GM23248 (cell line): ENCODE results near the gene DGKA. TPM values are rescaled to one million over a fixed set of nuclear protein-coding genes. Genes with fewer than 3 reads are reported as not detected.
A peak's percentile ranks its signal among the peaks of the same experiment; 100 is the strongest.

Experiments used
- DNase-seq: peaks from one replicate; pipeline ENCODE4 v3.0.0-alpha.2; 2015
- H2AFZ ChIP-seq: fragments of 200-600 bp; sonication (generic); 2 replicates; pipeline ENCODE4 v1.6.1; 2016; ENCODE audit warnings: antibody characterized with exemption
- H3F3A ChIP-seq: fragments of 200-600 bp; sonication (generic); 2 replicates; pipeline ENCODE4 v1.6.1; 2016; ENCODE audit warnings: mild to moderate bottlenecking, antibody characterized with exemption, mixed run types; ENCODE audit not compliant: insufficient read depth
- H3K27ac ChIP-seq: fragments of 200-600 bp; sonication (generic); 2 replicates; pipeline ENCODE4 v1.5.1; 2016; ENCODE audit warnings: mild to moderate bottlenecking
- H3K27me3 ChIP-seq: fragments of 200-600 bp; sonication (generic); replicated peaks from 2 replicates; pipeline ENCODE4 v1.6.1; 2016; ENCODE audit warnings: mild to moderate bottlenecking; ENCODE audit not compliant: insufficient read depth
- H3K36me3 ChIP-seq: fragments of 200-600 bp; sonication (generic); 2 replicates; pipeline ENCODE4 v1.6.1; 2016; ENCODE audit warnings: low read depth, mild to moderate bottlenecking
- H3K4me1 ChIP-seq: fragments of 200-600 bp; sonication (generic); 2 replicates; pipeline ENCODE4 v1.6.1; 2016; ENCODE audit warnings: mild to moderate bottlenecking; ENCODE audit not compliant: insufficient read depth
- H3K4me2 ChIP-seq: fragments of 200-600 bp; sonication (generic); one replicate; pipeline ENCODE4 v1.6.1; 2016; ENCODE audit warnings: mild to moderate bottlenecking; ENCODE audit not compliant: unreplicated experiment
- H3K4me3 ChIP-seq: fragments of 200-600 bp; sonication (generic); 2 replicates; pipeline ENCODE4 v1.5.1; 2016; ENCODE audit warnings: mild to moderate bottlenecking
- H3K79me2 ChIP-seq: fragments of 200-600 bp; sonication (generic); 2 replicates; pipeline ENCODE4 v1.6.1; 2016; ENCODE audit warnings: mild to moderate bottlenecking; ENCODE audit not compliant: insufficient read depth
- H3K9ac ChIP-seq: fragments of 200-600 bp; sonication (generic); 2 replicates; pipeline ENCODE4 v1.6.1; 2016; ENCODE audit warnings: mild to moderate bottlenecking
- H3K9me2 ChIP-seq: fragments of 200-600 bp; sonication (generic); 2 replicates; pipeline ENCODE4 v1.6.1; 2016; ENCODE audit warnings: mixed run types, mild to moderate bottlenecking, moderate library complexity; ENCODE audit not compliant: insufficient read depth
- H3K9me3 ChIP-seq: fragments of 200-600 bp; sonication (generic); one replicate; pipeline ENCODE4 v1.6.1; 2017; ENCODE audit warnings: low read depth
- H4K20me1 ChIP-seq: fragments of 200-600 bp; sonication (generic); 2 replicates; pipeline ENCODE4 v1.6.0; 2016; ENCODE audit not compliant: insufficient read depth
- EZH2 ChIP-seq: fragments of 200-600 bp; sonication (generic); IDR thresholded peaks from 2 replicates; pipeline ENCODE4 v1.6.1; 2018; ENCODE audit warnings: antibody characterized with exemption, mild to moderate bottlenecking; ENCODE audit not compliant: insufficient read depth, poor library complexity, severe bottlenecking
- EZH2phosphoT487 ChIP-seq: fragments of 200-600 bp; sonication (generic); IDR thresholded peaks from 2 replicates; pipeline ENCODE4 v1.6.1; 2018; ENCODE audit warnings: antibody characterized with exemption, moderate library complexity, mild to moderate bottlenecking, low read depth; ENCODE audit not compliant: insufficient read depth
- WGBS, 2 experiments: methylation state at CpG; one replicate each; pipeline ENCODE4 v1.1.6; 2015 to 2017; ENCODE audit warnings: low lambda C conversion rate in 2 of 2, low coverage in 1 of 2; ENCODE audit errors: missing lambda C conversion rate in 2 of 2; 5-methylcytosine and 5-hydroxymethylcytosine counted together
- in situ Hi-C: fragments of 300-500 bp; cut with MboI; formaldehyde crosslinking; loops from 2 replicates; pipeline ENCODE4 v1.15.0; 2020
- polyA plus RNA-seq: library from polyadenylated mRNA; unstranded; fragments of >200 nt; fragmentation: Nextera tagmentation; extraction: Ambion mirVana; gene quantifications from 2 replicates; pipeline ENCODE4 v1.2.1, GENCODE V29; 2016
- total RNA-seq: library from RNA; depleted of rRNA; stranded (reverse); fragments of >200 nt; shearing (Covaris generic); gene quantifications from 2 replicates; pipeline ENCODE4 v1.2.3, GENCODE V29; 2014

The DGKA gene
- total and polyA plus RNA-seq, 2 experiments from 2014 or later: 67.7 to 116 TPM

DNA sequence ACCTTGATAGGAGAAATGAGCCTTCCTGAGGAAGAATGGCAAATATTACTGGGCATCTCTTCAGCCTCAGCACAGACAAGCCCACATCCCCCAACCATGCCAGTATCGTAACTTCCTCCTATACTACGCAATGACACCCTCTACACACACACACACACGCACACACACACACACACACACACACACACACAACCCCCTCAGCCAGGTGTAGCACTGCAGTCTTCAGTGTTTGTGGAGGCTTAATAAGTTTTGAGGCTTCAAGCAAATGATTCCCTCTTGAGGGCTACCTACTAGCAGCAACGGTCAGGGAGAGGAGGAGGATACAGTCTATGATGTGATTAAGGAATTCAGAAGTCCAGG lies 1.6 kb downstream of the DGKA start:
- 0 to 4% methylated on average over 4 of the region's 4 CpGs for WGBS, 2 experiments
- H3K4me3 ChIP-seq: peak overlapping the region; percentile 78
- H3K27me3 ChIP-seq: no peaks in the 10 kb centered on the region
- no peaks in the 10 kb centered on the region for H3K9me3 ChIP-seq
- in situ Hi-C loops: loop anchor here (10.0 kb wide), 1 partner anchor 108 kb away; the partner anchor contains the start of gene DNAJC14
- TF ChIP-seq EZH2phosphoT487 (no peak), EZH2 (no peak)
- DNase-seq: peak; percentile 46
- peak overlapping the region; percentile 95 for H2AFZ ChIP-seq
- H3K4me2 ChIP-seq: peak overlapping the region; percentile 94
- H3K79me2 ChIP-seq: peaks cover 51% of the 10 kb centered on the region
- H3K4me1 ChIP-seq: peaks cover 44% of the 10 kb centered on the region
- H3K9ac ChIP-seq: peak overlapping the region; percentile 87
- H3K36me3 ChIP-seq: no peaks in the 10 kb centered on the region
- H3K9me2 ChIP-seq: no peaks in the 10 kb centered on the region
- H4K20me1 ChIP-seq: no peaks in the 10 kb centered on the region
- peaks cover 42% of the 10 kb centered on the region for H3F3A ChIP-seq
- H3K27ac ChIP-seq: peak overlapping the region; percentile 87

DNA sequence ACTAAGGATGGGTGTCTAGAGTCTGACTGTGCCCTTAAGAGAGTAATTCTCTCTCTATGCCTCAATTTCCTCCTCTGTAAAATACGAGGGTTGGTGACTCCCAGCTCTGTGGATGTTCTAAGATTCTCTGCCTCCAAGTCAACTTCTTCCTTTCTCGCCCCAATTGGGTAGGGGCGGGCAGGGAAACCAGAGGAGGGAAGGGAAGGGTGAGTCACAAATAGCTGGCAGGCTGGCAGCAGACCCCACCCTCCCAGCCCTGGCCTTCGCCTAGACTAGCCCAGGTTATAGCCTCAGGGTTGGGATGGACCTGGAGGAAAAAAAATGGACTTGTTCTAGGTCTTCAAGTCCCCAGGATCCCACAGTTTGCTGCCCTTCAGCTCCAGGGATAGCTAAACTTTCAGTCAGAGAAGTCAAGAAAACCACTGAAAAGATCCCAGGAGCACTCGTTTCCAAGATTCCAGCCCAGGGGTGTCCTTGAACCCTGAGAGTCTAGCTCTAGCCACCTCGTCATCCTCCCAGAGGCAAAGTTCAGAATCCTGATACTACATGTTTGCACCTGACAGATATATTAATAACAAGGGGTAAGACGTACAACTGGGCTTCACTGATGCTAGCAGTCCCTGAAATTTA lies 2.3 kb downstream of the DGKA start:
- Histone ChIP-seq H3K36me3 (no peaks in the 10 kb centered on the region), H3K4me3 (peak overlapping the region; percentile 78), H3F3A (peaks cover 38% of the 10 kb centered on the region), H2AFZ (peak overlapping the region; percentile 95), H3K9me2 (no peaks in the 10 kb centered on the region), H3K9ac (peak overlapping the region; percentile 87), H3K27me3 (no peaks in the 10 kb centered on the region), H3K4me2 (peak overlapping the region; percentile 94), H3K9me3 (no peaks in the 10 kb centered on the region), H3K27ac (peak overlapping the region; percentile 87), H3K4me1 (peaks cover 52% of the 10 kb centered on the region), H4K20me1 (no peaks in the 10 kb centered on the region), H3K79me2 (peaks cover 44% of the 10 kb centered on the region)
- peak; percentile 57 for DNase-seq
- TF ChIP-seq EZH2 (no peak), EZH2phosphoT487 (no peak)
- 43 to 46% methylated on average over 7 of the region's 7 CpGs for WGBS, 2 experiments
- in situ Hi-C loops: loop anchor here (10.0 kb wide), 1 partner anchor 108 kb away; the partner anchor contains the start of gene DNAJC14

DNA sequence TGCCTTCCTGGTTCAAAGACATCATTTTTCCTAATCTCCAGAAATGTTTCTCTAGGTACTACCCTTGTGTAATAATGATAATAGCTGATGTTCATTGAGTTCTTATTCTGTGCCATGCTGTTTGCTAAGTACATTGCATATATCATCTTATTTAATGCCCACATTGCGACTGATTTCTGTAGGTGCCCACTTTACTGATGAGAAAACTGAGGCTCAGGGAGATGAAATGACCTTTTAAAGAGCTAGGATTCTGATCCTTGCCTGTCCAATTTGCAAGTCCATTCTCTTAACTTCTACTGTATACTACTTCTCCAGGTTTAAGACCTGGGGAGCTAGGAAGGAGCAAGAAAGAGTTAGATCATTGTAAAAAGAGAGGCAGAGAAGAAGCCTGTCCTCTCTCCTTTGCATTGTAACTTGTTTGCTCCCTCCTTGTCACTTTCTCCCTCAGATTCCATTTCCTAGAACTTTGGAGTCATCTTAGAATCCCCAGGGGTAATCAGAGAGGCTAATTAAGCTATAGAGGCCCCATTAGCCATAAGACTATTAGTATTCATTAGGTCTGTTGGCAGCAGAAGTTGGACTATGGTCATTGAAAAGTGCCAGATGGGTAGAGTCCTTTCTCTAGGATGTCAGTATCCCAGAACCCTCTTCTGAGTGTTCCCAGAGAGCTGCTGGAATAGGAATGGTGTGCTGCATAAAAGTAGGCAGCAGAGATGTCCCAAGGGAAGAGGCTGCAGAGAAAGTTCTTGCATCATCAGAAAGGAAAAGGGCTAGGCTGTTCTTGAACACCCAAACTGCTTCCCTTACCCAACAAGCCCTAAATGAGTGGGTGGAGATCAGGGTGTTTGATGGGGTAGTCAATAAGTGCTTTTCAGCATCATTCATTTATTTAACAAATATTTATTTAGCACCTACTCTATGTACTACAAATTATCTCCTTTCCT lies 3.1 kb downstream of the DGKA start:
- TF ChIP-seq EZH2phosphoT487 (no peak), EZH2 (no peak)
- peak overlapping the region; percentile 87; the same call in 1 of the 2 replicates for H3K9ac ChIP-seq
- peaks cover 54% of the 10 kb centered on the region for H3K4me1 ChIP-seq
- in situ Hi-C loops: loop anchor here (10.0 kb wide), 1 partner anchor 109 kb away; the partner anchor contains the start of gene DNAJC14
- H3F3A ChIP-seq: peaks cover 45% of the 10 kb centered on the region
- H4K20me1 ChIP-seq: no peaks in the 10 kb centered on the region
- H3K9me2 ChIP-seq: no peaks in the 10 kb centered on the region
- peak; percentile 73 for DNase-seq
- no peaks in the 10 kb centered on the region for H3K27me3 ChIP-seq
- peaks cover 38% of the 10 kb centered on the region for H3K79me2 ChIP-seq
- H3K4me2 ChIP-seq: peak overlapping the region; percentile 94
- 100% methylated on average over 1 of the region's 1 CpG for WGBS, 2 experiments
- no peaks in the 10 kb centered on the region for H3K36me3 ChIP-seq
- no peak overlapping the region; the same call in 1 of the 2 replicates for H3K4me3 ChIP-seq
- H2AFZ ChIP-seq: no peak overlapping the region
- no peak overlapping the region for H3K27ac ChIP-seq
- H3K9me3 ChIP-seq: no peaks in the 10 kb centered on the region

DNA sequence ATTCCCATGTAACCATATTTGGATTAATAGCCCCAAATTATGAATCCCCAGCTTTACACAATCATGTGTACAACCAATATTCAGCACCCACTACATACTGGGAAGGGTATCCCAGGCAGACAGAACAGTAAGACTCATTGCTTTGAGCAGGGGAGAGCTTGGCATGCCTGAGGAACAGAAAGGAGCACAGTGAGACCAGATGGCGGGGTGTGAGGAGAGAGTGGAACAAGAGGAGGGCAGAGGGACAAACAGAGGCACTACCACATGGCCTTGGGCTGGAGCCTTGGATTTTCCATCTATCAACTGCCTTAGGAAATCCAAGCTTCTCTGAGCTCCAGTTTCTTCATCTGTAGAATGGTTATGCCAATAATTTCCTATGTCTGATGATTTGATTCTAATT lies 3.8 kb downstream of the DGKA start:
- peaks cover 49% of the 10 kb centered on the region for H3F3A ChIP-seq
- peaks cover 57% of the 10 kb centered on the region for H3K4me1 ChIP-seq
- no peak overlapping the region for H3K9ac ChIP-seq
- no peak for DNase-seq
- 97 to 100% methylated on average over 1 of the region's 1 CpG for WGBS, 2 experiments
- no peaks in the 10 kb centered on the region for H3K36me3 ChIP-seq
- H3K27me3 ChIP-seq: no peaks in the 10 kb centered on the region
- H3K4me2 ChIP-seq: no peak overlapping the region
- H3K4me3 ChIP-seq: no peak overlapping the region
- no peaks in the 10 kb centered on the region for H3K9me3 ChIP-seq
- peaks cover 31% of the 10 kb centered on the region; the same call in 1 of the 2 replicates for H3K79me2 ChIP-seq
- no peak overlapping the region for H3K27ac ChIP-seq
- no peak overlapping the region for H2AFZ ChIP-seq
- in situ Hi-C loops: loop anchor here (10.0 kb wide), 1 partner anchor 110 kb away; the partner anchor contains the start of gene DNAJC14
- no peaks in the 10 kb centered on the region for H4K20me1 ChIP-seq
- TF ChIP-seq EZH2 (no peak), EZH2phosphoT487 (no peak)
- H3K9me2 ChIP-seq: no peaks in the 10 kb centered on the region
